ENCODE data around the gene MRPS15. TPM values are rescaled to one million over a fixed set of nuclear protein-coding genes. Genes with fewer than 3 reads are reported as not detected.

Gene MRPS15
- total RNA-seq, 1 experiment from 2014 or later: 104 TPM

- Histone ChIP-seq H3K9me3 (no peaks in the 10 kb centered on the region), H3K4me3 (peak within 1 kb of the TSS; percentile 75), H3K36me3 (peaks cover 9% of the 10 kb centered on the region), H3K27me3 (no peaks in the 10 kb centered on the region)
- DNase-seq: peak; percentile 94
Measured at GRCh38 chr1:36450270-36450918, 13.8 kb downstream of the MRPS15 start, which contains the start of gene OSCP1. Gene OSCP1 (minus strand): TSS chr1:36450451. CDS start chr1:36450369, 82 bp downstream.

GRCh38 chr1:36448530-36449056, 15.6 kb downstream of the MRPS15 start:
- no peaks in the 10 kb centered on the region for H3K36me3 ChIP-seq
- no peaks in the 10 kb centered on the region for H3K27me3 ChIP-seq
- no peak overlapping the region for H3K4me3 ChIP-seq
- no peak for DNase-seq
- H3K9me3 ChIP-seq: no peaks in the 10 kb centered on the region

- H3K27me3 ChIP-seq: no peaks in the 10 kb centered on the region
- H3K36me3 ChIP-seq: no peaks in the 10 kb centered on the region
- no peak overlapping the region for H3K4me3 ChIP-seq
- DNase-seq: no peak
- no peaks in the 10 kb centered on the region for H3K9me3 ChIP-seq
Measured at GRCh38 chr1:36447450-36447849, 16.7 kb downstream of the MRPS15 start.

- Histone ChIP-seq H3K27me3 (no peaks in the 10 kb centered on the region), H3K4me3 (no peak overlapping the region), H3K36me3 (no peaks in the 10 kb centered on the region), H3K9me3 (no peaks in the 10 kb centered on the region)
- DNase-seq: no peak
Measured at GRCh38 chr1:36446746-36447145, 17.4 kb downstream of the MRPS15 start.

GRCh38 chr1:36446271-36446670, 17.9 kb downstream of the MRPS15 start:
- Histone ChIP-seq H3K27me3 (no peaks in the 10 kb centered on the region), H3K36me3 (no peaks in the 10 kb centered on the region)
- no peak for DNase-seq

GRCh38 chr1:36443297-36443696, 20.9 kb downstream of the MRPS15 start:
- Histone ChIP-seq H3K36me3 (no peaks in the 10 kb centered on the region), H3K4me3 (no peak overlapping the region), H3K27me3 (no peaks in the 10 kb centered on the region), H3K9me3 (no peaks in the 10 kb centered on the region)
- DNase-seq: no peak

More at GRCh38 chr1:36446271-36446670, 17.9 kb downstream of the MRPS15 start:
- H3K9me3 ChIP-seq: no peaks in the 10 kb centered on the region
- no peak overlapping the region for H3K4me3 ChIP-seq

GRCh38 chr1:36442337-36442736, 21.8 kb downstream of the MRPS15 start:
- Histone ChIP-seq H3K36me3 (no peaks in the 10 kb centered on the region), H3K9me3 (no peaks in the 10 kb centered on the region), H3K4me3 (no peak overlapping the region), H3K27me3 (no peaks in the 10 kb centered on the region)
- DNase-seq: no peak

GRCh38 chr1:36440646-36441045, 23.5 kb downstream of the MRPS15 start:
- H3K27me3 ChIP-seq: no peaks in the 10 kb centered on the region
- no peak overlapping the region for H3K4me3 ChIP-seq
- no peaks in the 10 kb centered on the region; the same call in 1 of the 2 replicates for H3K36me3 ChIP-seq
- no peak for DNase-seq
- H3K9me3 ChIP-seq: no peaks in the 10 kb centered on the region

GRCh38 chr1:36440044-36440443, 24.1 kb downstream of the MRPS15 start:
- H3K9me3 ChIP-seq: no peaks in the 10 kb centered on the region
- no peaks in the 10 kb centered on the region for H3K27me3 ChIP-seq
- no peaks in the 10 kb centered on the region; the same call in 1 of the 2 replicates for H3K36me3 ChIP-seq
- no peak for DNase-seq
- no peak overlapping the region for H3K4me3 ChIP-seq

GRCh38 chr1:36438715-36439114, 25.5 kb downstream of the MRPS15 start:
- Histone ChIP-seq H3K27me3 (no peaks in the 10 kb centered on the region), H3K9me3 (no peaks in the 10 kb centered on the region), H3K4me3 (no peak overlapping the region), H3K36me3 (no peaks in the 10 kb centered on the region; the same call in 1 of the 2 replicates)
- DNase-seq: no peak

GRCh38 chr1:36436821-36437220, 27.4 kb downstream of the MRPS15 start:
- H3K4me3 ChIP-seq: no peak overlapping the region
- DNase-seq: no peak

GRCh38 chr1:36433102-36433501, 31.1 kb downstream of the MRPS15 start:
- Histone ChIP-seq H3K9me3 (no peaks in the 10 kb centered on the region), H3K27me3 (no peaks in the 10 kb centered on the region), H3K36me3 (no peaks in the 10 kb centered on the region; the same call in 1 of the 2 replicates), H3K4me3 (no peak overlapping the region)
- no peak for DNase-seq

More at GRCh38 chr1:36436821-36437220, 27.4 kb downstream of the MRPS15 start:
- Histone ChIP-seq H3K27me3 (no peaks in the 10 kb centered on the region), H3K9me3 (no peaks in the 10 kb centered on the region), H3K36me3 (no peaks in the 10 kb centered on the region; the same call in 1 of the 2 replicates)

GRCh38 chr1:36432616-36433015, 31.6 kb downstream of the MRPS15 start:
- H3K9me3 ChIP-seq: no peaks in the 10 kb centered on the region
- DNase-seq: no peak
- no peaks in the 10 kb centered on the region for H3K27me3 ChIP-seq
- H3K36me3 ChIP-seq: no peaks in the 10 kb centered on the region; the same call in 1 of the 2 replicates
- H3K4me3 ChIP-seq: no peak overlapping the region

- Histone ChIP-seq H3K9me3 (no peaks in the 10 kb centered on the region), H3K27me3 (no peaks in the 10 kb centered on the region), H3K36me3 (peaks cover 15% of the 10 kb centered on the region), H3K4me3 (no peak overlapping the region)
- no peak for DNase-seq
Measured at GRCh38 chr1:36425791-36426190, 38.4 kb downstream of the MRPS15 start.

- Histone ChIP-seq H3K9me3 (no peaks in the 10 kb centered on the region), H3K4me3 (no peak overlapping the region), H3K27me3 (no peaks in the 10 kb centered on the region), H3K36me3 (peaks cover 15% of the 10 kb centered on the region)
- no peak for DNase-seq
Measured at GRCh38 chr1:36421649-36422048, 42.5 kb downstream of the MRPS15 start.

GRCh38 chr1:36420836-36421317, 43.3 kb downstream of the MRPS15 start:
- peak; percentile 70 for DNase-seq
- H3K36me3 ChIP-seq: peaks cover 15% of the 10 kb centered on the region
- no peaks in the 10 kb centered on the region for H3K27me3 ChIP-seq
- no peaks in the 10 kb centered on the region for H3K9me3 ChIP-seq
- no peak overlapping the region for H3K4me3 ChIP-seq

- no peak for DNase-seq
- Histone ChIP-seq H3K9me3 (no peaks in the 10 kb centered on the region), H3K4me3 (no peak overlapping the region), H3K27me3 (no peaks in the 10 kb centered on the region), H3K36me3 (peaks cover 15% of the 10 kb centered on the region)
Measured at GRCh38 chr1:36420409-36420808, 43.8 kb downstream of the MRPS15 start.

GRCh38 chr1:36419569-36419968, 44.6 kb downstream of the MRPS15 start:
- Histone ChIP-seq H3K9me3 (no peaks in the 10 kb centered on the region), H3K36me3 (peaks cover 17% of the 10 kb centered on the region), H3K4me3 (no peak overlapping the region), H3K27me3 (no peaks in the 10 kb centered on the region)
- no peak for DNase-seq
